Measurements from ENCODE around the gene ASIC2. TPM values are rescaled to one million over a fixed set of nuclear protein-coding genes. Genes with fewer than 3 reads are reported as not detected.

The ASIC2 gene
- total and polyA plus RNA-seq, 9 of the 15 experiments (the other 6 are each of a cell fraction or from before 2014, with no cell fraction given), result not detected

- TF ChIP-seq, protein P1, sequence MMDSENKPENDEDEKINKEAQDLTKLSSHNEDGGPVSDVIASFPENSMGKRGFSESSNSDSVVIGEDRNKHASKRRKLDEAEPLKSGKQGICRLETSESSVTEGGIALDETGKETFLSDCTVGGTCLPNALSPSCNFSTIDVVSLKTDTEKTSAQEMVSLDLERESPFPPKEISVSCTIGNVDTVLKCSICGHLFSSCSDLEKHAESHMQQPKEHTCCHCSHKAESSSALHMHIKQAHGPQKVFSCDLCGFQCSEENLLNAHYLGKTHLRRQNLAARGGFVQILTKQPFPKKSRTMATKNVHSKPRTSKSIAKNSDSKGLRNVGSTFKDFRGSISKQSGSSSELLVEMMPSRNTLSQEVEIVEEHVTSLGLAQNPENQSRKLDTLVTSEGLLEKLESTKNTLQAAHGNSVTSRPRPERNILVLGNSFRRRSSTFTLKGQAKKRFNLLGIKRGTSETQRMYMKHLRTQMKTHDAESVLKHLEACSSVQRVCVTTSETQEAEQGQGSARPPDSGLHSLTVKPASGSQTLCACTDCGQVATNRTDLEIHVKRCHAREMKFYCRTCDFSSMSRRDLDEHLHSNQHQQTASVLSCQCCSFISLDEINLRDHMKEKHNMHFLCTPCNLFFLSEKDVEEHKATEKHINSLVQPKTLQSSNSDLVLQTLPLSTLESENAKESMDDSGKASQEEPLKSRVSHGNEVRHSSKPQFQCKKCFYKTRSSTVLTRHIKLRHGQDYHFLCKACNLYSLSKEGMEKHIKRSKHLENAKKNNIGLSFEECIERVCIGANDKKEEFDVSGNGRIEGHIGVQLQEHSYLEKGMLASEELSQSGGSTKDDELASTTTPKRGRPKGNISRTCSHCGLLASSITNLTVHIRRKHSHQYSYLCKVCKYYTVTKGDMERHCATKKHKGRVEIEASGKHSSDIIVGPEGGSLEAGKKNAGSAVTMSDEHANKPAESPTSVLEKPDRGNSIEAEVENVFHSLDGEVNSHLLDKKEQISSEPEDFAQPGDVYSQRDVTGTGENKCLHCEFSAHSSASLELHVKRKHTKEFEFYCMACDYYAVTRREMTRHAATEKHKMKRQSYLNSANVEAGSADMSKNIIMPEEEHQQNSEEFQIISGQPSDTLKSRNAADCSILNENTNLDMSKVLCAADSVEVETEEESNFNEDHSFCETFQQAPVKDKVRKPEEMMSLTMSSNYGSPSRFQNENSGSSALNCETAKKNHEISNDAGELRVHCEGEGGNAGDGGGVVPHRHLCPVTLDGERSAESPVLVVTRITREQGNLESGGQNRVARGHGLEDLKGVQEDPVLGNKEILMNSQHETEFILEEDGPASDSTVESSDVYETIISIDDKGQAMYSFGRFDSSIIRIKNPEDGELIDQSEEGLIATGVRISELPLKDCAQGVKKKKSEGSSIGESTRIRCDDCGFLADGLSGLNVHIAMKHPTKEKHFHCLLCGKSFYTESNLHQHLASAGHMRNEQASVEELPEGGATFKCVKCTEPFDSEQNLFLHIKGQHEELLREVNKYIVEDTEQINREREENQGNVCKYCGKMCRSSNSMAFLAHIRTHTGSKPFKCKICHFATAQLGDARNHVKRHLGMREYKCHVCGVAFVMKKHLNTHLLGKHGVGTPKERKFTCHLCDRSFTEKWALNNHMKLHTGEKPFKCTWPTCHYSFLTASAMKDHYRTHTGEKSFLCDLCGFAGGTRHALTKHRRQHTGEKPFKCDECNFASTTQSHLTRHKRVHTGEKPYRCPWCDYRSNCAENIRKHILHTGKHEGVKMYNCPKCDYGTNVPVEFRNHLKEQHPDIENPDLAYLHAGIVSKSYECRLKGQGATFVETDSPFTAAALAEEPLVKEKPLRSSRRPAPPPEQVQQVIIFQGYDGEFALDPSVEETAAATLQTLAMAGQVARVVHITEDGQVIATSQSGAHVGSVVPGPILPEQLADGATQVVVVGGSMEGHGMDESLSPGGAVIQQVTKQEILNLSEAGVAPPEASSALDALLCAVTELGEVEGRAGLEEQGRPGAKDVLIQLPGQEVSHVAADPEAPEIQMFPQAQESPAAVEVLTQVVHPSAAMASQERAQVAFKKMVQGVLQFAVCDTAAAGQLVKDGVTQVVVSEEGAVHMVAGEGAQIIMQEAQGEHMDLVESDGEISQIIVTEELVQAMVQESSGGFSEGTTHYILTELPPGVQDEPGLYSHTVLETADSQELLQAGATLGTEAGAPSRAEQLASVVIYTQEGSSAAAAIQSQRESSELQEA (IDR thresholded peaks at IDR 0.05; ENCODE audit: low read depth), result no peak
- no peak for TF ChIP-seq THRAP3 (IDR thresholded peaks at IDR 0.05; ENCODE audit: borderline replicate concordance)
- no peak for TF ChIP-seq SPI1 (IDR thresholded peaks at IDR 0.05; ENCODE audit: borderline replicate concordance, low read depth, low read length)
- no peak for TF ChIP-seq HEY1 (CRISPR knock-in tag; IDR thresholded peaks at IDR 0.05; ENCODE audit: borderline replicate concordance)
Observed at GRCh38 chr17:33109336-33110072, 183.6 kb downstream of the ASIC2 start (continued).
